Measurements from ENCODE around the gene GLIPR2.
"Not testable (repeated sequence)": the region's sequence is repeated elsewhere in the genome, so short reads cannot be mapped to it uniquely, and the experiment has no call there.

Gene GLIPR2

DNA sequence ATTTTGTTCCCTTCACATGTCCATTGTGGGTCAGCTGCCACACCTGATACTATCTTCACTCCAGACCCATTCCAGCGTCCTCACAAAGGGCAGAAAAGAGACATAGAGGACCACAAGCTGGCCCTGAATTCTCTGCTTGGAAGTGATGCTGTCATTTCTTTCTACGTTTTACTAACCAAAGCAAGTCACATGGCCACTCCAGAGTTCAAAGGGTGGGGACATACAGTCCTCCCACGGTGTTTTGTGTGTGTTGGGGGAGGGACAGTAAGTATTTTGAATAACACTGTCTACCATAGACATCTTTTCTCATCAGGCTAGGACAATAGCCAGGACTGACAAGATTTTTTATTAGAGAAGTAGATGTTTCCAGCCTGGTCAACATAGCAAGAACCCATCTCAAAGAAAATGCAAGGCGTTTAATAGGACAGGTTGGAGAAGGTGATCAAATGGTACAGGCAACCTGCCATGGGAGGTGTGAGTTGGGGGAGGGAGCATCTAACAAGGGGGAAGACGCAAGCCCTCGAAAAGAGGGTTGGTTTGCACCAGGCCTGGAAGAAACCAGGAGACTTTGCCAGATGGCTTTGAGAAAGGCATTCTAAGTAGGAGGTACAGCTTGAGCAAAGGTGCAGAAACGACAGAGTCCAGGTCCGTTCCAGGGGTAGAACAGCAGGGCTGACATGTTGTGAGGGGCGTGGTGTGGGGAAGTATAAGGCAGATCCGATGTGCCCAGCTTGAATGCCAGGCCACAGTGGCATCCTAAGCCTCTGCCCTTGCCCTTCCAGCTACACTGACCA, 11.3 kb upstream of the GLIPR2 start:
- no peak for DNase-seq

DNA sequence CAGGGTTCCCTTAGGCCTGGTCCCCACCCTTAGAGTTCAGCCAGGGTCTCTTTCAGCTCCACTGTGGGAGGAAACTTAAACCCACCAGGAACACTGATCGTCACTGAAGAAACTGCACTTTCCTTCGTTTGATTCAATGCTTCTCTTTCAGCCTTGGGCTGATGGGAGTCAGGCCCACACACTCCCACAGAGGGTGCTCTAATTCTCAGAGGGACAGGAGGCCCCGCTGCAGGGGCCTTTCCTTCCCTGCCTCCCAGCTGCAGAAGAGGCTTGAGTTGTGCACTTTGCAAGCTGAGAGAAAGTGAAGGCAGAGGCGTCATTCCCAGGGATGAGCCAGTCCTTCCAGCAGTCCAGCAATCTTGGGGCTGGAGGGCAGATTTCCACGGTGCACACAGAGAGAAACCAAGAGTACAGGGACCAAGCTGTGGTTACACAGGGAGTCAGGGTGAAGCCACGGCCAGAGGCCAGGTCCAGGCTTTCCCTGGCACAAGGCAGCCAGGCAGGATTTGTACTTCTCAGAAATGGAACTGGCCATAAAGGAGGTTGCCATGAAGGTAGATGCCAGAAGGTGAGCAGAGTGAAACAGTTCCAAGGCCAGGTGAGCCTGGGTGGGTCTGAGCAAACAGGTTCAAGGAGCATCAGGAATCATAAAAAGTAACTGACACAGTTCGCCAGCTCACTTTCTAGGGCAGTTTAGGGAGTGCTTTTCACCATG, 10.4 kb upstream of the GLIPR2 start:
- peak; percentile 21 for DNase-seq

DNA sequence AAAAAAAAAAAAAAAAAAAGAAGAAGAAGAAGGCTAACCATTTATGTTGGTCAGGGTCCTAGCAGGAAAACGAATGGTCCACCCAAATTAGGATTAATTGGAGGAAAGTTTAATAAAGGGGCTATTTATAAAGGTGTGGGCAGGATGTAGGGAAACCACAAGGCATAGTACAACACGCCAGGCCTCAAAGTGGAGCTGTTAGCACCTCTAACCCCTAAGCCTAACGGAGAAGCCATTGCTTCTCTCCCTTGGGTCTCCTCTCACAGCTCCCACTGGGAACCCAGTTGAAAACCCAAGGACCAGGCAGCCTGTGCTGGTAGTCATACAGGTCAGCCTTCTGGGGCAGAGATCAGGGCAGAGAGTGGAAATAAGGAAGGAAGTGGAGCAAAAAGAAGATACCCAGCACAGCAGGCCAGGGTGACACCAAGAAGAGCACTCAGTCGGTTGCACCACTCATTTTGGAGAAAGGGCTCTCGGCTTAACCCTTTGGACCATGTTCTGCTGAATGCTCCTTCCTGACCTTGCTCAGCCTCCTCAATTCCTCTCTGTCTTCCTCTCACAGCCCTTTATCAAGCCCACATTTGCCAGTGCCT, 8.8 kb upstream of the GLIPR2 start:
- DNase-seq = no peak

DNA sequence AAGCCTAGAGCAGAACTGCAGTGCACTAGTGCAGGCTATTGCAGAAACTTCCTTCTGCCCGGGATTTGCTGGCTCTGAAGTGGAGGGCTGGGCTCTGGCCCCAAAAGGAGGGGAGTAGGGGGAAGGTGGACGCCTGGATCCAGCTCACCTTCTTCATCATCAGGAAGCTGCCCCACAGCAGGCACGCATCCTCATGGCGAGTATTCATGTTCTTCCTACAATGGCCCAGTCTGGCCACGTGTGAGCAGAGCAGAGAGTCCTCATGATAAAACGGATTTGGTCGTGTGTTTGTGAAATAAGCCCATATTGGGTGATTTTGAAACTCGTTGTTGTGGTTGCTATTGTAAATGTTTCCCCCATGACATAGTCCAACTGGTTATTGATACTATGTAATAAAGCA, 8.2 kb upstream of the GLIPR2 start:
- no peak for DNase-seq

DNA sequence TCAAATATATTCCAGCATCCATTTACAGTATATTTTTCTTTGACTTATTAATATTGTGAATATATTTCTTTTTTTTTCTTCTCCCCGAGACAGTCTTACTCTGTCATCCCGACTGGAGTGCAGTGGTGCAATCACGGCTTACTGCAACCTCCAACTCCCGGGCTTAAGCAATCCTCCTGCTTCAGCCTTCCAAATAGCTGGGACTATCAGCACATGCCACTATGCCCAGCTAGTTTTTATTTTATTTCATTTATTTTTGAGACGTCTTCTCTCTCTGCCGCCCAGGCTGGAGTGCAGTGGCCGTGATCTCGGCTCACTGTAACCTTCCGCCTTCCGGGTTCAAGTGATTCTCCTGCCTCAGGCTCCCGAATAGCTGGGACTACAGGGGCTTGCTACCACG, 7.4 kb upstream of the GLIPR2 start:
- no peak for DNase-seq

DNA sequence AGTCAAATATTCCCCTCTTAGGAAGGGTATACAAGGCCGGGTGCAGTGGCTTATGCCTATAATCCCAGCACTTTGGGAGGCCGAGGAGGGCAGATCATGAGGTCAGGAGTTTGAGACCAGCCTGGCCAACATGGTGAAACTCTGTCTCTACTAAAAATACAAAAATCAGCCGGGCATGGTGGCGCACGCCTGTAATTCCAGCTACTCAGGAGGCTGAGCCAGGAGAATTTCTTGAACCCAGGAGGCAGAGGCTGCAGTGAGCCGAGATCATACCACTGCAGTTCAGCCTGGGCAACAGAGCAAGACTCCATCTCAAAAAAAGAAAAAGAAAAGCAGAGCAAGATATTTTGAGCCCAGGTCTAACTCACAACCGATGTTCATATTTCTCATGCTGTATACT, 4.9 kb upstream of the GLIPR2 start:
- DNase-seq = not testable (repeated sequence)

DNA sequence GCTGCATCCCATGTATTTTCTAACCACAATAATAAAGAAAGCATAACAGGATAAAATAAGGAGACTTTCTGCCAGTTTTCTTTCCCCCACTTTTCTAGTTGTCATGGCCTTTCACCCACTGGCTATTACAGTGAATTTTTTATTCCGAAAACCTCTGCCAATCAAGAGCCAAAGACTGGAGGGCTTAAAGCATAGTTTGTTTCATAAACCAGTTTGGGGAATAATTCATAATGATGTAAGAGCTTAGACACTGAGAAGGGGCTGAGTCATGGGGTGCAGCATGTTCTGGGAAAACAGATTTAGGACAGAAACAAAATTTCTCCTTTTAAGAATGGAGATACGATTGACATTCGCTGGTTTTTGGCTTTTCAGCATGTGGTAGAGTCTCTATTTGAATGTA, 4.4 kb upstream of the GLIPR2 start:
- no peak for DNase-seq

DNA sequence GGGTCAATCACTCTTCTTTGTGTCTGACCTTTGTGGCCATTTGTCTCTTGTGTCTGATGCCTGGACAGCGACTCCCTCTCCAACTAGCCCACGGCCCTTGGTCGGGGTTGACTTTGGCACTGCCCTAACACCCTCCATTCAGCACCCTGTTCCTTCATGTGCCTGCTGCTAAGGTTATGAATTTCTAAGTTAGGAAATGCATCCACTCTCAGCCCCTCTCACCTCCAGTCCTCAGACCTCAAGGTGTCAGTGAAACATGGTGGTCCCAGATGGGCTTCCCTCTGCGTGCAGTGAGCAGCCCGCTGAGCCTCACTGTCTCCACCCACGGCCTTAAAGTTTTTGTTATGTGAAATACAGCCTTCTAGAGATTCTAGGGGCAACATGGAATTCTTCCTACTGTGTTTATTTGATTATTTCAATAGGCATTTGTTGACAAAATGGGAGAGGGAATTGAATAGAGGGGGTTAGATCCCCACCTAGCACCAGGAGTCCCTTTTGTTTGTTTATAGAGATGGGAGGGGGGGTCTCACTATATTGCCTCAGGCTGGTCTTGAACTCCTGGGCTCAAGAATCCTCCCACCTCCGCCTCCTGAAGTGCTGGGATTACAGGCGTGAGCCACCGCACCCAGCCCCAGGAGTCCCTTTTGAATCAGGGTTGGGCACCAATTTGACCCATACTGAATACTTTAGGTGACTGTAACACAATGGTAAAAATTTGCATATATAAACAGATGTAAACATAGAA, 1.6 kb upstream of the GLIPR2 start:
- no peak for DNase-seq

DNA sequence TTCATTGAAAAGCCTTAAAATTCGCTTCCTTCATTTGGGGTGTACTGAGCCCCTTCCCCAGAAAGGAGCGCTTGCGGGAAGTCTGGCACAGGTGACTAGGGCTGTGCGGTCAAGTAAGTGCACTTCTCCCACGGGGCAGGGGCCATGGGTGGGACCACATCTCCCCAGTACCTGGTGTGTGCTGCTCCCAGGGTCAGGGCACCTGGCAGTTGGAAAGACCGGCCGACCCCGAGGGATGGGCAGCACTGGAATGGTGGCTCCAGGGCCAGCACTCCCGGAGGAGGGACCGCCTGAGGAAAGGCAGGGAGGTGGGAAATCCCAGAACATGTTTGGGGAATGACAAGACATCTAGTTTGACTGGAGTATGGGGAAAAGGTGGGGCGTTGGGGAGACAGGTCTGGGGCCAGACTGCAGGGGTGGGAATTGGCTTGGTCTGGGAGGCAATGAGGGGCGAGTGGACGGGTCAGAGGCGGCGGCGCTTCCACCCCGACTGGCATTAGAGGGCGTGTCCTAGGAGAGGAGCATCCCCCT, 727 bp upstream of the GLIPR2 start:
- DNase-seq = no peak

DNA sequence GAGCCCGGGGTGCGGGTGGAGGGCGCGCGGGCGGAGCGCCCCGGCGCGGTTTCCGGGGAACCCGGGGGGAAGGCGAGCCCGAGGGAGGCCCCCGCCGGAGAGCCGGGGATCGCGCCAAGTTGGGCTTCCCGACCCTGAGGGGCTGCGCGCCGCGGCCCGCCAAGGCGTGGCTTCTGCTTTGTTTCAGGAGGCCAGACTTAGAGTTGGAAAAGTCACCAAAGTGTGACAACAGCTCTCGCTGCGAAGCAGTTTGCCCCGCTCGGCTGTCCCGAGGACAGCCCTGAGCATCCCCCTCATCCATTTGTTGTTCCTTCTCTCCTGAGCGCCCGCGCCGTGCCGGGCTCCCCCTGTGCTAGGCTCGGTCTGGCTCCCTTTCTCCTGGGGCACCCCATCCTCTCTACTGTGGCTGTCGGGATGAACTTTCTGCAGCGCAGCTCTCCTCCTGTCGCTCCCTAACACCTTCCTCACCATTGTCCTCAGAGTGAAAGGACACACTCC, 410 bp downstream of the GLIPR2 start:
- DNase-seq = peak; percentile 30

DNA sequence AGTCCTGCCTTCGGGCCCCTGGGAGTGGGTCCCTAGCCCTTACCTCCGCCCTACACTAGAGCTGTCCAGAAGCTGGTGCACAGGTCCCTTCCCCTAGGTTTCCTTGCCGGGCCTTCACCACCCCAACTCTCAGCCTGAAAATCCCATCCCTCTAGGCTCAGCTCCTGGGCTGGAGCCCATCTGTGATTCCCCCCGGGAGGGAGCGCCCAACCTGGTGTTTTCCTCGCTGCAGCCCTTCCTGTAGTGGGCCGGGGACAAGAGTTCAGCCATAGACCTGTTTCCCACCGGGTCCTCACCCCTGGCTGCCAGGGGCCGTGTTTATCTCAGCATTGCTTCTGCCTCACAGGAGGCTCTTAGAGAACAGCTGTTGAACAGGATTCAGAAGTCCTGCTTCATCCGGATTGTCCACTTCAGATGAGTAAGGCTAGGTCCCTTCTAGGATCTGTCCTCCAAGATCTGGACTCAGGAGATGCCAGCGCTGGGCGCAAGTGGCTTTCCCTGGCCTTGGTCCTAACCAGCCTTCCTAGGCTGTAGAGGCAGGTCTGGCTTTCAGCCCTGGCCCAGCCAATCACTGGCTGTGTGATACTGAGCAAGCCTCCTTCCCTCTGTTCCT, 965 bp downstream of the GLIPR2 start:
- peak; percentile 31 for DNase-seq

DNA sequence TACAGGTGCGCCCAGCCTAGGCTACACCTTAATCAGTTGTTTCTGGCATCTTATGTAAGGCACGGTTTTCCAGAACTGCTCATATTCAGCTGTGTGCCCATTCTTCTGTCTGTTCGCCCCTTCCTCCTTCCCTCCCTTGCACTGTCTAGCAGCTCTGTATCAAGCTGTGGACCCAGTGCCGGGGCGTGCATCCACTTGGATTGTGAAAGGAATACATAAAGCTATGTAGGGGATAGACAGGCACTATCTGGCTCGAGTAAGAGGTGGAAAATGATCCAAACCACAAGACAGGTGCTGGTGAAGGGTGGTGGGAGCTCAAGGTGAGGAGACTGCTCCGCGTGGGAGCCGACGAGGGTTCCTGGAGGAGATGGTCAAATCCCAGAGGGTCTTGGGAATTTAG, 2.0 kb downstream of the GLIPR2 start:
- DNase-seq = no peak

DNA sequence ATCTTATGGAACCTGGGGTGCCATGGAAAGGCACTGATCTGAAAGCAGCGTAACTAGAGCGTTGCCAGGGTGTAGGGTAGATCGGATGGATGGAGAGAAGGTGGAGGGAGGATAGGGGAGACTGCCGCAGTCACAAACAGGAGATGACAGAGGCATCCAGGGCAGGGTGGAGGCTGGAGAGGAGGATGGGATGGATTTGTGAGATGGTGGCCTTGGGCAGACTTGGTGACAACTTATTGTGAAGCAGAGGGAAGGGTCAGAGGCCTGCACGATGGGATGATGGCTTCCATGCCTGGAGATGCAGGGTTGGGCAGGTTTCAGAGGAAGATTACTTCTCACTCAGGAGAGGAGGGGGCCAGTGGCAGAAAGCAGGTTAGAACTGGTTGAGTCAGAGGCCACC, 2.4 kb downstream of the GLIPR2 start:
- no peak for DNase-seq

DNA sequence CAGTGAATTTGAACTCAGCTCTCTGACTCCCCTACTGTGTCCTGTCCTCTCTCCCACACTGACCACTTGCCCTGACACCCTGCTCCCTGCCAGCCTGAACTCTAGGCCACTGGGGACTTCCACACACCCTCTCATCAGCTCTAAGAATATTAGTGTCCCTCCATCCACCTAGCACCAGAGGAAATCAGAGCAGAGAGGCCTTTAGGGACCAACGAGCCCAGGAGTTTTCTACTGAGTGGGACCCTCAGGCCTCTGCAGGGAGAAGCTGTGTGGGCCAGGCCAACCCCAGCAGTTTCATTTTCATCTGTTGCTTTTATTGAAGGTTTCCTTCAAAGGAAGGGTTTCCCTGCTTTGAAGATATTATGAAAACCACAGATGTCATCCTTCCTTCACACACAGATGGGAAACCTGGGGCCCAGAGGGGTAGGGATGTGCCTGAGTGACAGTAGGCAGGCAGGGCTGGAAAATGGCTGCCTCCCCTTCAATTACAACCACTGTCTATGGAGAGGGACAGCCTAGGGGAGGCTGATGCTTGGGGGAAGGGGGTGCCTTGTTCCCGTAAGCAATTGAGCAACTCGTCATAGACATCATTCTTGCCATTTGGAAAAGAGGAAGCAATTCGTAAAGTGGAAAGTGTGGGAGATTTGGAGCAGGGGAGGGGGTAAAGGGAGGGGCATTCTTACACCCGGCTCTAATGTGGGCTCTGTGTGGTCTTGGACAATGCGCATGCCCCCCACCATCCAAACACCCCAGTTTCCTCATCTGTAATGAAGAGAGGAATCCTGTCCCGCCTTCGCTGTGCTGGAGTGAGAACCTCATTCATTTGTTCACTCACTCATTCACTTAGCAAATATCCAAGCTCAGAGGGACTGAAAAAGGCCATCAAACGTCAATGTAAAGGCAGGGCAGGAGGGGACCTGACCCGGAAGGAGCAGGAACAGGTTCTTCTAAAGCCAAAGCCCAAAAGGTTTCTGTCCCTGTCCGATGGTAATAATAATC, 3.9 kb downstream of the GLIPR2 start:
- DNase-seq = no peak

DNA sequence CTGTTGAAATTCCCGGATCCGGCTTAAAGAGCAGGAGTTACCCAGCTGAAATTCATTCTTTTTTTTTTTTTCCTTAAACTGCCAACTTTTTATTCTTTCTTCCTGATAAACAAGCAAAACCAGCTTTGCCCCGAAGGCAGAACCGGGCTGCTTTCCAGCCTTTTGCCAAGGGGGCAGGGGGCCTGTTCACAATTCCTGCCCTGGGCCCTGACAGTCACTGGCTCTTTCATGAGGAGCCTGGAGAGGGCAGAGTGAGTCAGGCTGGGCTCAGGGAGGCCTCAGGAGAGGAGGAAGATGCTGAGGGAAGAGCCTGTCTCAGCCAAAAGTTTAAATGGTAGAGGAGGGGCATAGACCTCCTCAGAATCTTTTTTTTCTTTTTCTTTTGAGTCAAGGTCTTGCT, 4.8 kb downstream of the GLIPR2 start:
- no peak for DNase-seq

DNA sequence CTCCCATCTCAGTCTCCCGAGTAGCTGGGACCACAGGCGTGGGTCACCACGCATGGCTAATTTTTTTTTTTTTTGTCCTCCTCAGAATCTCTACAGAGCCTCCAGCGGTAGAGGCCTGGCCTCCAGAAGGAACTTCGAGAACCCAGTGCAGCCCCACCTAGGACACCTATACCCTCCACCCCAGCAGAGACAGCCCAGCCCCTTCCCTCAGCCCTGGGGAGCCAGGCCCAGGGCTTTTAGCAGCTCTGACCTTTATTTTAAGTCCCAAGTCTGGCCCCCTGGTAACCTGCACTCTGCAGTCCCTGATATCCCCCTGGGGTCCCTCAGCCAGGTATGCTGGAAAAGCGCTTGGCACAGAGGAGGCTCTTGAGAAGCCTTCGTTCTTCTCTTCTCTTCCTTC, 5.2 kb downstream of the GLIPR2 start:
- no peak for DNase-seq

DNA sequence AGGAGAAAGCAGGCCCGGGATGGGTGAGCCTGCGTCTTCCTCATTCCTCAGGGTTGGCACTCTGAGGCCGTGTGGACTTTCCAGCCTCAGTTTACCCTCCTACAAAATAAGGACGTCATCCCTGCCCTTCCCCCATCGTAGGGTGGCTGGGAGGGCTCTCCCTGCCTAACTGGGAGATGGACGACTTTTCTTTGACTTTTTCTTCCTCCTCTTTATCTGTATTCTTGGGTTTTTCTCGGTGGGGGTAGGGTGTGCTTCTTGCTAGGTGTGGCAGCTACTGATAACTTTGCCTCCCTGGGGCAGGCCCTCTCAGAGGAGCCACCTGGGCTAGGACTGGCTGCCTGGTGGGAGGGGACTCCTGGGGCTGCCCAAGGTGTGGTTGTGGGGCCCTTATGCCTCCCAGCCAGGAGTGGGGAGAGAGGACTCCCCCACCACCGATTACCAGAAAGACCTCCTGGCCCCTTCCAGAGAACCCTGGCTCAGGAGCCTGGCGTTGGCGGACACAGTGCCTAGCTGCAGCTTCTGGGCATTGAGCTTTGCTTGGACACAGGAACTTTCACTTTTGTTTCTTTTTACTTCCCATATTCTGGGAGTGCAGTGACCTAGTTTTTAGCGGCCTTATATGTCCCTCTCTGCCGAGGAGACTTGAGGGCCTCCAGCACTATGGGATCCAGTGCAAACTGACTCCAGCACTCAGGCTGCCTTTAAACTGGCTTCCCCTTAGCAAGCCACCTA, 6.1 kb downstream of the GLIPR2 start:
- DNase-seq = peak; percentile 53

DNA sequence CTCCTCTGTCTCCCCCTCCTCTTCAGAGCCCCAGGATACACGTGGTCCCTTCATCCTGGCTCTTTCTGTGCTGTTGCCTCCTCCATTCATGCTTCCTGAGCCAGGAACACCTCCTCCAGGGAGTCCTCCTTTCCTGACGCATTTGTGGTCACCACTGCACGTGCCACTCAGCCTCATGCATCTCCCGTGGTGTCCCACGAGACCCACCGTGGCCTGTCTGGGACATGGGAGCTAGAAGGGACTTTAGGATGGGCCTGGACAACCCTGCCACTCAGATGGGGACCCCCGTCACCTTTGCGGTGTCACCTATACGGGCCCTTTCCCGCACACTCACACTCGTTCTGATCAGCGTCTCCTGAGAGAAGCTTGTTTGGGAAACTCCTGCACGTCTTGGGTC, 6.7 kb downstream of the GLIPR2 start:
- DNase-seq = no peak

DNA sequence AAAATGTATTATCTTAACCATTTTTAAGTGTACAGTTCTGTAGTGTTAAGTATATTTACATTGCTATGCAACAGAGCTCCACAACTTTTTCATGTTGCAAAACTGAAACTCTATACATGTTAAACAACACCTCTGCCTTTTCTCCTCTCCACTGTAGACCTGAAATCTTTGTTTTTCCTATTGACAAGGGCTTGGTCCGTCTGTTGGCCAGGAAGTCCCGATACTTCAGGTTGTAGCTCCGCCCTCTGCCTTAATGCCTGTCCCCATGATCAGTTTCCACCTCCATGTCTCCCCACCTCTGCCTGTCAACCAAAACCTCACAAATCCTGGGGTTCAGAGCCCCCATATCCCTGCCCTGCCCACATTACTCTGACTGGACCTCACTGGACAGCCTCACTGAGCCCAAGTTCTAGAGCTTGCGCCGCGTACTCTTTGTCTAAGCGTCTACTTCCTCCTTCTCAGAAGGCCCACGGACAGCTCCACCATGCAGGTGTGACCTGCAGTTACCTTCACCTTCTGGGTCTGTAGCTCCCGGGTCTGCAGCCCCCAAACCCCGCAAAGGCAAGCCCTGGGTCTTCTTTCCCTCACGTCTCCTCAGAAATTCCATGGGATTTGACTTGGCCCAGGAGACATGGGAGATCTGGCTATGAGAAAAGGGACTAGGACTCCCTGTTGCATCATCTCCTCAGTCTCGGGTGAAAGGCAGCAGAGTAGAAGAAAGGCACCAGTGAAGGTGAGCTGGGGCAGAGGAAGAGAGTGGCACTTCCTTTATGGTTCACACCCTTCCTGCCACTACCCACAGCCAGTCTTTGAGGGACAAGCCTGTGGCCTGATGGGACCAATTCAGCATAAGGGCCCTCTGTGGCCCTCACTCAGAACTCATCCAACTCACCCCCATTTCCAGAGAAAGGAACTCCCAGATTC, 8.0 kb downstream of the GLIPR2 start:
- DNase-seq = no peak

Measured in midbrain (tissue), 1 donor.